Fibroblast of lung (primary cell): Measurements from ENCODE around the gene RHBDL3. TPM values are rescaled to one million over a fixed set of nuclear protein-coding genes. Genes with fewer than 3 reads are reported as not detected.

ENCODE experiments used
- DNase-seq, 2 donors: peaks; one replicate each; pipeline versions ENCODE4 v3.0.0 to v3.0.0-alpha.2; 2010; ENCODE audit warnings: low read depth in 2 of 2
- H2AFZ ChIP-seq: 2 replicates; pipeline ENCODE4 v1.5.1; 2012; ENCODE audit warnings: low read length, control low read depth, inconsistent platforms
- H3K27ac ChIP-seq: 2 replicates; pipeline ENCODE4 v1.5.1; 2011; ENCODE audit warnings: low read length, control low read depth; ENCODE audit not compliant: insufficient read depth
- H3K27me3 ChIP-seq: 2 replicates; pipeline ENCODE4 v1.5.1; 2011; ENCODE audit warnings: mild to moderate bottlenecking, low read length; ENCODE audit not compliant: control insufficient read depth, insufficient read depth
- H3K36me3 ChIP-seq: 2 replicates; pipeline ENCODE4 v1.5.1; 2011; ENCODE audit warnings: low read length; ENCODE audit not compliant: control insufficient read depth, insufficient read depth
- H3K4me1 ChIP-seq: 2 replicates; pipeline ENCODE4 v1.5.1; 2011; ENCODE audit warnings: low read length; ENCODE audit not compliant: control insufficient read depth, insufficient read depth; ENCODE audit errors: extremely low read depth
- H3K4me2 ChIP-seq: 2 replicates; pipeline ENCODE4 v1.5.1; 2011; ENCODE audit warnings: low read length, control low read depth; ENCODE audit not compliant: insufficient read depth; ENCODE audit errors: extremely low read depth
- H3K4me3 ChIP-seq, 4 experiments: fragments of 200-600 bp in 1 of 4; sonication (generic) in 1 of 4; replicated peaks in 1 of 4; 2 replicates each; pipeline ENCODE4 v1.5.1; 2011 to 2016; ENCODE audit warnings: low read length in 4 of 4, low read depth in 3 of 4, mild to moderate bottlenecking in 3 of 4, control low read depth in 2 of 4, inconsistent platforms in 1 of 4, mixed read lengths in 1 of 4; ENCODE audit not compliant: insufficient read depth in 1 of 4; ENCODE audit errors: control extremely low read depth in 1 of 4
- H3K79me2 ChIP-seq: 2 replicates; pipeline ENCODE4 v1.5.1; 2012; ENCODE audit warnings: mild to moderate bottlenecking, low read length, inconsistent platforms; ENCODE audit not compliant: control insufficient read depth, insufficient read depth
- H3K9ac ChIP-seq: 2 replicates; pipeline ENCODE4 v1.5.1; 2011; ENCODE audit warnings: mild to moderate bottlenecking, low read length, control low read depth; ENCODE audit not compliant: insufficient read depth
- H3K9me3 ChIP-seq: 2 replicates; pipeline ENCODE4 v1.5.1; 2012; ENCODE audit warnings: low read depth, low read length; ENCODE audit not compliant: control insufficient read depth, insufficient read depth
- H4K20me1 ChIP-seq: 2 replicates; pipeline ENCODE4 v1.5.1; 2011; ENCODE audit warnings: low read length; ENCODE audit not compliant: control insufficient read depth, insufficient read depth; ENCODE audit errors: extremely low read depth
- CTCF ChIP-seq, 2 donors: IDR thresholded peaks in 1 of 2; conservative IDR thresholded peaks in 1 of 2; 1 replicate in 1 of 2; 2 replicates in 1 of 2; pipeline ENCODE4 v1.5.1; 2011 to 2012; ENCODE audit warnings: low read length in 2 of 2, control low read depth in 1 of 2, inconsistent platforms in 1 of 2, low read depth in 1 of 2, mild to moderate bottlenecking in 1 of 2
- EZH2 ChIP-seq: IDR thresholded peaks from 2 replicates; pipeline ENCODE4 v1.5.1; 2012; ENCODE audit warnings: low read length, control low read depth, mild to moderate bottlenecking; ENCODE audit errors: missing control alignments
- polyA plus RNA-seq, 2 donors: library from polyadenylated mRNA; depleted of rRNA in 1 of 2; stranded (reverse) in 1 of 2; unstranded in 1 of 2; fragments of >200 nt; gene quantifications; 2 replicates each; pipeline ENCODE4 v1.2.1, GENCODE V29; 2011 to 2012; ENCODE audit warnings: missing spikeins in 1 of 2
- total RNA-seq: library from RNA; depleted of rRNA; stranded (reverse); fragments of >200 nt; gene quantifications from 2 replicates; pipeline ENCODE4 v1.2.1, GENCODE V29; 2014

Gene RHBDL3
- total and polyA plus RNA-seq, 2 donors (not counting 1 experiment from before 2014, with no cell fraction given) = 0.17 to 0.43 TPM

- Histone ChIP-seq H3K79me2 (no peaks in the 10 kb centered on the region), H3K27ac (no peak overlapping the region), H3K27me3 (peaks cover 41% of the 10 kb centered on the region), H3K9me3 (no peaks in the 10 kb centered on the region), H3K9ac (no peak overlapping the region), H3K4me2 (no peak overlapping the region), H3K36me3 (no peaks in the 10 kb centered on the region), H2AFZ (no peak overlapping the region), H3K4me3 (no peak overlapping the region), H3K4me1 (peaks cover 6% of the 10 kb centered on the region), H4K20me1 (no peaks in the 10 kb centered on the region)
- DNase-seq = no peak
- no peak for TF ChIP-seq EZH2
Measured at GRCh38 chr17:32269377-32269776, 3.7 kb downstream of the RHBDL3 start.

- Histone ChIP-seq H3K9ac (no peak overlapping the region), H3K4me3 (no peak overlapping the region), H2AFZ (no peak overlapping the region), H3K27ac (no peak overlapping the region), H4K20me1 (no peaks in the 10 kb centered on the region), H3K4me2 (no peak overlapping the region), H3K4me1 (peaks cover 14% of the 10 kb centered on the region), H3K9me3 (no peaks in the 10 kb centered on the region), H3K36me3 (no peaks in the 10 kb centered on the region), H3K79me2 (no peaks in the 10 kb centered on the region), H3K27me3 (peaks cover 26% of the 10 kb centered on the region)
- no peak for DNase-seq
- TF ChIP-seq EZH2 = no peak
- TF ChIP-seq CTCF (conservative IDR thresholded peaks at IDR 0.05 in 1 of 2, IDR thresholded peaks at IDR 0.05 in 1 of 2; ENCODE audit: low read depth in 1 of 2, low read length in 2 of 2) = no peak
Measured at GRCh38 chr17:32271844-32272243, 6.2 kb downstream of the RHBDL3 start.

GRCh38 chr17:32274101-32274500 lies 8.5 kb downstream of the RHBDL3 start:
- Histone ChIP-seq H3K79me2 (no peaks in the 10 kb centered on the region), H3K4me3 (no peak overlapping the region), H3K4me2 (no peak overlapping the region), H3K27ac (no peak overlapping the region), H4K20me1 (no peaks in the 10 kb centered on the region), H2AFZ (no peak overlapping the region), H3K27me3 (peaks cover 4% of the 10 kb centered on the region), H3K9ac (no peak overlapping the region), H3K36me3 (no peaks in the 10 kb centered on the region), H3K9me3 (no peaks in the 10 kb centered on the region), H3K4me1 (peaks cover 13% of the 10 kb centered on the region)
- no peak for TF ChIP-seq CTCF (conservative IDR thresholded peaks at IDR 0.05 in 1 of 2, IDR thresholded peaks at IDR 0.05 in 1 of 2; ENCODE audit: low read depth in 1 of 2, low read length in 2 of 2)
- no peak for TF ChIP-seq EZH2
- no peak for DNase-seq
